ENCODE data around the gene IMPA2.
A peak's percentile ranks its signal among the peaks of the same experiment; 100 is the strongest.
"Not testable (repeated sequence)": the region's sequence is repeated elsewhere in the genome, so short reads cannot be mapped to it uniquely, and the experiment has no call there.

IMPA2 gene

DNA sequence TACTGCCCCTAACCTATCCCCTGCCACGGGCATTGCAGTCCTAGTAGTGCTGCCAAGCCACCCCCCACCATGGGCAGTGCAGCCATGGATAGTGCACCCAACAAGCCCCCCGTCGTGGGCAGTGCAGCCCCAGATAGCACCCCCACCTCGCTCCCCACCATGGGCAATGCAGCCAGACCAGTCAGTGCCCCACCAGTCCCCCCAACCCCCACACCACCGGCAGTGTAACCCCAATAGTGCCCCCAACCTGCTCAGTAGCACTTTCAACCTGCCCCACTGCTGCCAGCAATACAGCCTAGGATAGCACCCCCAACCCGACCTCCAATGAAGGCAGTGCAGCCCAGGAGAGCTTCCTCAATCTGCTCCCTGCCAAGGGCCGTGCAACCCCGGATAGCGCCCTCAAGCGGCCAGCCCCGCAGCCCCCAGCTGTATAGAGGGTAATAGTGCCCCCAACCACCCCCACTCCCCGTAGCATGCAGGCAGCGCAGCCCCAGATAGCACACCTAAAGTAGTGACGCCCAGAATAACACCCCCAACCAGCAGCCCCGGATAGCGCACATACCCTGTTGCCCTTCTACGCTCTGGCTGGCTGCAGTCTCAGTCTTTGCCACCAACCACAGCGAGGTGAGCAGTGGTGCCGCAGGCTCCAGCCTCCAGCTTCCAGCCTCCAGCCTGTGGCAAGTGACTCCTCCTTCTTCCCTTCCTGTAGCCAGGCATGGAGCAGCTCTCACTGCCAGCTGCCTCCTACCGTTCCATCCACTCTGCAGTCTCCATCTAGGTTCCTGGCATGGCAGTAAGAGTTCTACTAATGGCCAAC is 66.9 kb downstream of the IMPA2 start:
- DNase-seq (ENCODE audit: low spot score) = no peak
- no peak for FAIRE-seq

DNA sequence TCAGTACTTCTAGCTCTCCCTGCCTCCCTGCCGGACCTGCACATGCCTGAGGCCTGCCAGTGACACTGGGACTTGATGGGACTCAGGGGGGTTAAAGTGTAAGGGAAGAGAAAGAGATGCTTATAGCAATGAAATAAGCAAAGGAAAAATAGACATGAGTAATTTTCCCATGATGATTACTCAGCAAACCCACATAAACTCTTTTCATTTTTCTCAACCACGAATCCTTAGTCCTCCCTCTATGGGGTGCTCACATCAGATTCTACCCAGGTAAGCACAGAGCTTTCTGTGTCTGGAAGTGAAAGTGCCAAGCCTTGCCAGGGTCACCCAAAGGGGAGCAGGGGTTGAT is 67.5 kb downstream of the IMPA2 start:
- FAIRE-seq = peak; percentile 79
- peak; percentile 64 for DNase-seq (ENCODE audit: low spot score)

DNA sequence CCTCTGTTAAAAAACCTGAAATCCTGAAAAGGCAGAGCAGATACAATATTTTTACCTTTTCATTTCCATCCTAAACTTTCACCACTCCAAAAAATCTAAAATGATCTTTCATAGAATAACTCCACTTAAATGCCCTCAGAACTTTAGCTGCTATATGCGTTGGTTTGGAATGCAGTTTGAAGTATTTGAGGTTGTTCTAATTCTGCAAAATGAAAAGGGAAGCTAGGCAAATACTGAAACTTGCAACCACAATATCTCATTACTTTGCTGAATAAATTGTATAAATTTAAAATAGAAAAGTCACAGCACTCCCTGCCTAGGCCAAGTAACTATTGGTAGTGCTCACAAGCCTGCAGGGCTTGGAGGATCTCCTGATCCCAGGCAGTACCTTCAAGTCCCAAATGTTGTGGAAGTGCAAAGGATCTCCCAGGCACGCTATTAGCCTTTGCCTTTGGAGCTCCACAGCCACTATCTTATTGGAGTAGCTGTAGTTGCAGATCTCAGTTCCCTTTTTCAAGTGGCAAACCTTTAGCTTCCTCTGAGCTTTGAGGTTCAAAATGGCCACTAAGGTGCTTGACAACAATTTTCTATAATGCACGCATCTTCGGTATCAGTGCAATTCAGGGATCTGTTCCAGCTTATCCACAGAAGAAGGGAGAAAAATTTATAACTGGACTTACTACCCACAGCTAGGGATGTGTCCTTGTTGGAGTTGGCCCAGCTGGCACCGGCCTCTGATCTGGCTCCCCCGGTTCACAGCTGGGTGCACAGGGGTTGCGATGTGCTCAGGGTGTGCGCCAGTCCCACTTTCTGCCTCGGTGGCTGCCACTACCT is 68.9 kb downstream of the IMPA2 start:
- FAIRE-seq = no peak
- no peak for DNase-seq (ENCODE audit: low spot score)

DNA sequence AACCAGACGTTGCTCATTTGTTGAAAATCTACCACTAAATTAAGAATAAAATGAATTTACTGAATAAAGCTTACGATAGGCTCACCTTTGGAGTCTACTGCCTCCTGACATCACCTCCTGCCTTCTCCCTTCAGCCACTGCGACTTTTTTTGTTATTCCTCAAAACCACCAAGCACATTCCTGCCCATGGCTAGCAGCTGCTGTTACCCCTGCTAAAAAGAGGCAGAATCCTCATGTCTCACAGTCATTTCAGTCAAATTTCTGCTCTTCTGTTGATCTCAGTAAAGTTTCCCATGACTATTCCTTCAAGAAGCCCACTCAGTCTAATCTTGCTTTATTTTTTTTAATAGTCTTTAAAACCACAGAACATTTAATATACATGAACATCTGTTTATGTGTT is 71.6 kb downstream of the IMPA2 start:
- FAIRE-seq = no peak
- DNase-seq (ENCODE audit: low spot score) = no peak

DNA sequence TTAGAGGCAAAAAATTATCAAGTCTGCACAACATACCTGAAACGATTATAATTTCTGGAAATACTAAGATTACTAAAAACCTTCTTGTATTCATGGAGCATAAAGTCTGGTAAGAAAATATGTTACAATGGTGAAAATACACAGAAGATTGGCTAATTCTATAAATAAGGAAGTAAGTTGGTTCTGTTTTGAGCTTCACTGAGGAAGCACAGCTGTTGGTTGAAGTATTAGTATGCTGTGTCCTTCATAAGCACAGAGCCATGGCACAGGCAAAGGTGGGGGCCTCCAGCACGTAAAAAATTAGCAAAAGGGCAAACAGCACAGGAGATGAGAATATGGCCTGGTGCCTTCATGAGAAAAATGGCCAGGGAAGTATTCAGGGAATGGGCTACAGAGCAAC is 72.0 kb downstream of the IMPA2 start:
- DNase-seq (ENCODE audit: low spot score) = no peak
- no peak for FAIRE-seq

DNA sequence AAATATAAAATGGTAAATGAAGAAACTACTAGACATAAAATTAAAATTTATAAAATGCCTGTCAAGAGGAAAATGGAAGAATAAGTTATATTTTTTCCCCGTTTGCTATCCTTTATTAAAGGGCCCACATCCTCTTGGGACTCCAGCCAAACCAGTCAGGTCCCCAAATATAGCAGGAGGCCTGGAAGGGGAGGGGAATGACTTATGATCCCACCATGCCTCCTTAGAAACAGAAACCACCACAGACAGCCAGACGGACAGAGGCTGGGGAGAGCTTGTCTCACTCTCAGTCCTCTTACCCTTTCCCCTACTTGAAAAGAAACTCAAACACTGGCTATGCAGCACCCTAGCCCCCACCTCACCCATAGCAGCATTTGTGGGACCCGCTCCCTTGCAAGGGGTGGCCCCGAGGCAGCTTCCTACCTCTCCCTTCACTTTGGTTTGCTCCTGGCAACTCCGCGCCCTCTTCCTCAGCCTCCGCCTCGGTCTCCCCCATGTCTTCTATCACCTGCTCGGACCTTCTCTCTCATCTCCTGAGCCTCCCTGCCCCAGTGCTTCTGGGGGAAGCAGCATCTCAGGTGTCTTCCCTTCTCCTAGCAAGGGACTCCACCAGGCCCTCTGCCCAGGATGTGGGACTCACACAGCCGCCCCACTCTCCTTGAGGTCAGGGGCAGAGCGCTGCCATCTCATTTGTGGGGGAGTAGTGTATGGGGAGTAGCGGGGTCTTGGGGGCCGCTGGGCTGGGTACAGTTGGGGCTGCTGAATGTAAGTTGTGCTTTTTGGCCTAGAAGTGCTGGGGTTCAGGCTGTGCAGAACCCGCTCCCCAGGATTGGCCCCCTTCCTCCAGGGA is 75.0 kb downstream of the IMPA2 start:
- no peak for FAIRE-seq
- no peak for DNase-seq (ENCODE audit: low spot score)

DNA sequence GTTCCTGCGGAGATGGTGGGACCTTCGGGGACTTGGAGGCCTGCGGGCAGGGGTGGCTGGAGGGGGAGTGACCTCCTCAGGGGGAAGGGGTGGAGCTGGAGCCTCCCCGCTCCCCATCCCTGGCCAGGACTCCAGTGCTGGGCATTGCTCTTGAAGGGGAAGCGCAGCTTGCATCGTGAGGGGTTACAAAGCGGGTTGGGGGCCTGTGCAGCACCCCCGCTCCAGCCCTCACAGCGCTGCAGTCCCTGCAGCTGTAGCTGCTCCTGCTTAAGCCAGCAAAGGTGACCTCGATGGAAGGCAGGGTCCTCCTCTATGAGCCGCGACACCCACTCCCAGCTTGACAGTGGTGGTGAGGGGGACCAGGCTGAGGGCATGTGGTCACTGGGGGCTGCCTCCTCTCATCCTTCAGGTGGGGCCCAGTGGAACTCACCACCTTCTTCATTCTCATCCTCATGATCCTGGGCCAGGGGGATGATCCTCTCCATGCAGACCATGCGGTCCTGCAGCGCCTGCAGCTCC is 75.6 kb downstream of the IMPA2 start:
- DNase-seq (ENCODE audit: low spot score) (no peak), FAIRE-seq (no peak)

DNA sequence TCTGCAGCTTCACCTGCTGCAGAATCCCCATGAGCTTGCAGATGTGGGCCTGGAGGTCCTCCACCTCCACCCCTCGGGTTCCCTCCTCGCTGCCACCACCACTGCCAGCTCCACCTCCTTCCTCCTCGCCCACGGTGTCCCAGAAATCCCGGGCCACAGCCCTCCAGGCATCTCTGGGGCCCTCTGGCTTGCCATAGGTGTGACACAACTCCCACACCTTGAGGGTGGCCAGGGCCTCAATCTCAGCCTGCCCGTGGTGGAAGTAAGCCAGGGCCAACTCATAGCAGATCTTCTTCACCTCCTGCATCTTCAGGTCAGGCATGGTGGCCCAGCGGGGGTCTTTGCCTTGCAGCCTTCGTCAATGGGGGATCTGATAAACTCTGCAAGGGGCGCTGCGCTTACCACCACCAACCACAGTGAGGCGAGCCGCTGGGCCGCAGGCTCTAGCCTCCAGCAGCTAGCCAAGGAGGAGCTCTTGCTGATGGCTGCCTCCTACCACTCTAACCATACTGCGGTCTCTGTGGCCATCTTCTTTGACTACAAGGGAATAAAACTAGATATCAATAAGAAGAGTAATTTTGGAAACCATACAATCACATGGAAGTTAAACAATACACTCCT is 76.2 kb downstream of the IMPA2 start:
- DNase-seq (ENCODE audit: low spot score) (no peak), FAIRE-seq (no peak)

DNA sequence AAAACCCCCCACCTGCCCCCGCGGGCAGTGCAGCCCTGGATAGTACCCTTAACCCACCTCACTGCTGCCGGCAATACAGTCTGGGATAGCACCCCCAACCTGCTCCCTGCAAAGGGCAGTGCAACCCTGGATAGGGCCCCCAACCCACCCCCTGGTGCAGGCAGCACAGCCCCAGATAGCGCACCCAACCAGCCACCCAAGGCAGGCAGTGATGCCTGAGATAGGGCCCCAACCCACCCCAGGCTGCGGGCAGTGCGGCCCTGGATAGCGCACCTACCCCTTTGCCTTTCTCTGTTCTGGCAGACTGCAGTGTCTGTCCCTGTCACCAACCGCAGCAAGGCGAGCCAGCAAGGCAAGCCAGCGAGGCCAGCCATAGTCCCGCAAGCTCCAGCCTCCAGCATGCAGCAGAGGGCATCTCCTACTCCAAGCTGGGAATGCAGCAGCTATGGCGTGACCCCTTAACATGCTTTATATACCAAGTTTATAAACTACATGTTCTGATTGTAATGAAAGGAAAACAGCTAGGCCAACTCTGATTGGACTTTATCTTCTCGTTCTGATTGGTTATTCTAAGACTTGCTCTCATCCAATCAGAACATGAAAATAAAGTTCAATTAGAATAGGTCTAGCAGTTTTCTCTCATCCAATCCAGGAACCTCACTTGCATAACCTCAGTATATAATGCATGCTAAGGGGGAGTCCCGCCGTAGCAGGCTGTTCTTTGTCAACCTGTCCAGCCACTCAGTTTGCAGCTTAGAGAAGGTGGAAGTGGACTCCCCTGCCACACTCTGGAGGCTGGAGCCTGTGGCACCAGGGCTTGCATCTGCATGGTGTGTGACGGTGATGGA is 78.3 kb downstream of the IMPA2 start:
- DNase-seq (ENCODE audit: low spot score) (no peak), FAIRE-seq (no peak)

DNA sequence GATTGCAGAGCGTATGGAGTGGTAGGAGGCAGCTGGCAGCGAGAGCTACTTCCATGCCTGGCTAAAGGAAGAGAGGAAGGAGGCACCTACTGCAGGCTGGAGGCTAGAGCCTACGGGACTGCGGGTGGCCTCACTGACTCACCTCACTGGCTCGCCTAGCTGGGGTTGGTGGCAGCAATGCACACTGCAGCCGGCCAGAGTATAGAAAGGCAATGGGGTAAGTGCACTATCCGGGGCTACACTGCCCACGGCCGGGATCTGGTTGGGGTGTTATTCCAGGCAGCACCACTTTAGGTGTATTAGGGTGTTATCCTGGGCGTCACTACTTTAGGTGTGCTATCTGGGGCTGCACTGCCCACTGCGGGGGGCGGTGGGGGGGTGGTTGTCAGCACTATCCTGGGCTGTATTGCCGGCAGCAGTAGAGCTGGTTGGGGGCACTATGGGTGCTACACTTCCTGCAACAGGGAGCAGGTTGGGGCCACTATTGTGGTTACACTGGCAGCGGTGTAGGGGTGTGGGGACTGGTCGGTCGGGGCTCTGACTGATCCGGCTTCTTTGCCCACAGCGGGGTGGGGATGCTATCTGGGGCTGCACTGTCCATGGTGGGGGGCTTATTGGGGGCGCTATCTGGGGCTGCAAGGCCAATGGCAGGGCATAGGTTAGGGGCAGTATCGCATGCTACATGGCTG is 79.0 kb downstream of the IMPA2 start:
- FAIRE-seq = no peak

DNA sequence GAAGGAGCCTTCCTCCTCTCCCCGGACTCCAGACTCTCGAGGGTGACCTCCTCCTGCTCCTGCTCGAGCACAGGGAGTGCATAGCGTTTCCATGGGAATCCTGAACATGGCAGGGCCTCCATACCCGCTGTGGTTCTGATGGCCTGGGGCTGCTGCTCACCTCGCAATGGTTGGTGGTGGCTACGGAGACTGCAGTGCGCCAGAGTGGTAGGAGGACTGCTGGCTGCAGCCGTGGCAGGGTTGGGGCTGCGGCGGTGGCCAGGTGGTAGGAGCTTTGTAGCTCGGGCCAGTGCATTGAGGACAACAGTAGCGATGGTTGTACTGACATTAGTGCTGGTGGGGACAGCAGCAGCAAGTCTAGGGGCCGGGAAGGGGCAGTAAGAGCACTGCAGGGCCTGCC is 80.4 kb downstream of the IMPA2 start:
- DNase-seq (ENCODE audit: low spot score) = no peak
- no peak for FAIRE-seq

More for the DNA sequence above, 79.0 kb downstream of the IMPA2 start:
- peak; percentile 21 for DNase-seq (ENCODE audit: low spot score)

DNA sequence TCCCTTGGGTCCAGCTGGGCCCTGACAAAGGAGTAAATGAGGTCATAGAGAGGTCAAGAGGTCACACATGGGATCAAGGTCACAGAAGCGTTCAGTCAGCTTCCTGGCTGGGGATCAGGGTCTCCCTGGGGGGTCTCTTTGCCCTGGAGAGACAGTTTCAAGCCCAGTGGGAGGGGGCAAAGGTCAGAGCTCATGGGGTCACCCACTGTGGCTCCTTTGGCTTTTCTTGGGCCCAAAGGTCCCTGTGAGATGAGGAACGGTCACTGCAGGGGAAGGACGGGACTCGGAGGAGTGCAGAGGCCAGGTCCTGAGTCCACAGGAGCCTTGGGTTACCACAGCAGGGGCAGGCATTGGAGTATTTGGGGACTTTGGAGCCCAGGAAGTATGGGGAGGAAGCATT is 81.7 kb downstream of the IMPA2 start:
- no peak for DNase-seq (ENCODE audit: low spot score)
- no peak for FAIRE-seq

DNA sequence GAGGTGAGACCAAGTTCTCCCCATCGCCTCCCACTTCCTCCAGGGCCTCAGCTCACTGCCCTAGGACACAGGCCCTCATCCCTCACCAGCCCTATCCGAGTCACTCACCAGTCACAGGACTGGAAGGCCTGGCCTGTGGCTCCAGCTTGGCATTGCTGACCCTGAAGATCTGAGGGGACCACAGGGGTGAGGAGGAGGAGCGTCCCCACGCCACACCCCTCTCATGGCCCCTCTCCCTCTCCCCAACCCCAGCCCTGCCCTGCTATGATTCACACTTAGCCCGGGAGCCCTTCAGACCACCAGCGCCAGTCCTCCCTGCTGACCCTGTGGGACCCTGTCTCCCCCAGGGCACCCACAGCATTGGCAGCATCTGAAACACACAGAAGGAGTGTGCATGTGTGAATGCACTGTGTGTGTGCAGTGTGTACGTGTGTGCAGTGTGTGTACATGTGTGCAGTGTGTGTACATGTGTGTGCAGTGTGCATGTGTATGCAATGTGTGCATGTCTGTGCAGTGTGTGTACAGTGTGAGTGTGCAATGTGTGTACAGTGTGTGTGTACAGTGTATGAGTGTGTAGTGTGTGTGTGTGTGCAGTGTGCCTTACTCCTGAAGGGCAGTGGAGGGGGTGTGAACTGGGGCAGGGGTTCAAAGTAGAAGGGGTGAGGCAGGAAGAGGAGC is 82.9 kb downstream of the IMPA2 start:
- FAIRE-seq (no peak), DNase-seq (ENCODE audit: low spot score) (no peak)

DNA sequence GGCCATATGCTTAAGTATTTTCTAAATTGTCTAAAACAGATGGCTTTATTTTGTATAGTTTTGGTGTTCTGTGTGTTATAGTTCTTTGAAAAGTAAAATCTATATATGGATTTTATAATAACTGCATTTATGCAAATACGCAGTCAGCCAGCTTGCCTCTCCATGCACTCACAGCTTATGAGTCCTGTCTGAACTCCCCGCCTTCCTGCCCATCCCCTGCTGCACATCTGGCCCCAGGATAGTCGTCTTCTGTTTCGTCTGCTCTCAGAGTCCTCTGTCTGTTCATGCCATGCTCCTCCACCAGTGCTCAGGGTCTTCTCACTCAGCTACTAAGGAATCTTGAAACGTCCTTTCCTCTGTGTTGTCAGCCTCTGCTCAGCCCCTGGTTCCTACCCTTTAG is 84.1 kb downstream of the IMPA2 start:
- DNase-seq (ENCODE audit: low spot score) (no peak), FAIRE-seq (no peak)

DNA sequence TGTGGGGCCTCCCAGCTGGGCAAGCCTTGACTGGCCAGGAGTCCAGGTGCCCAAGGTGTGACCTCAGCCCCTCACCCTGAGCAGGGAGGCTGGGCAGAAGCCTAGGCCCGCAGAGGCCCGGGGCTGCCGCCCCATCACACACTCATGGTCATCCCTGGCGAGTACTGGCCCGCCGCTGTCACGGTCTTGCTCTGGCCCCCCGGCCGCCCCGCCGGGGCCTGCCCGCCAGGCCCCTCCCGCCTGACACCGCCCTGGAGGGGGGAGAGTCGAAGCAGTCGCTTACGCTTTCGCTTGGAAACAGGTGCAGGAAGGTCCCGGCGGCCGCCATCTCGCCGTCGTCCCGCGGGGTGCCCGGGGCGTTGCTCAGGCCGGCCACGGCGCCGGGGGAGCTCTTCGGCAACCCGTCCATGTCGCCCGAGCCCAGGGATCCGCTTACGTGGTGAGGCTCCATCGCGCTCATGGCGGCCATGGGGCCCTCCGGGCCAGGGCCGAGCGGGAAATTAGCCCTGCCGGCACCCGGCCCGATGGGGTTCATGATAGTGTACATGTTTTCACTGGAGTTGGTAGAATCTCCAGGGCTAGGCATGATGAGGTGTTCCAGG is 85.7 kb downstream of the IMPA2 start:
- DNase-seq (ENCODE audit: low spot score) (no peak), FAIRE-seq (no peak)

DNA sequence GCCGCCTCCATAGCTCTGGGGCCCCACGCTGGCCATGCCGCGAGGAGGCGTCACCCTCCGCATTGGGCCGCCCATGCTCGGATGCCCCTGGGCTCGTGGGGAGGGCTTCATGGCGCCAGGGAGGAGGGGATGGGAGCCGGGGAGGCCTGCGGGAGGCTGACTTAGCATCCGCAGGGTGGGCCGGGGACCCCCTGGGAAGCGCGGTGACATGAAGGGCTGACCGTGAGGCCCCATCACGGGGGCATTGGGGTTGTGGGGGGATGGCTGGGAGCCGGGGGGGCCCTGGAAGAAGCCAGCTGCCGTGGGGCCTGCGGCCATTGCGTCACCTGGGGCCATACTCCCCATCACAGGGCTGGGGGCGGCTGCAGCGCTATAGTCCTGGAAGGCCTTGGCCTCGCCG is 86.4 kb downstream of the IMPA2 start:
- no peak for FAIRE-seq
- no peak for DNase-seq (ENCODE audit: low spot score)

DNA sequence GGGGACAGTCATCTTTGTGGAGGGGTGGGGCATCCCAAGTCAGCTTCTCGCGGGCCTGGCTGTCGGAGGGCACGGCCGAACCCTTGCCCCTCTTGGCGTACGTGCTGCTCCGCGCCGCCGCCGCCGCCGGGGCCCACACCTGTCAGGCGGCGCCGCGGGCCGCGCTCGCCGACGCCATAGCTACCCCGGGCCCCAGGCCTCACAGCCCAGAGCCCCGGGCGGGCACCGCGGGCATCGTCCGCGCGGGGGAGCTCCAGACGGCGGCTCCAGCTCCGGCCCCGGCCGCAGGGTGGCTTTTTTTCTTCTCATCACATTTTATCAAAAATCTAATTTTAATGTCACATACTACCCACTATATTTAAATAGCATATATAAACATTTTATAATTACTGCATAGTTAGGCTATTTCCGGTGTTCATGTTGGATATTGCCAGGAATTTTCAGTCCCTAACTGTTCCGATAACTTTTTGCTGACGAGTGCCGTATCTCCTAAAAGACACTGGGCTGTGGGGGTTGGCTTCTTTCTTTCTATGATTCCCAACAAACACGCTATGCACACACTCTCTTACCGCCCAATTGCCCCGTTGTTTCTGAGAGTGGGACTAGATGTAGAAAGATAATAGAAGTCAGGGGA is 87.1 kb downstream of the IMPA2 start:
- DNase-seq (ENCODE audit: low spot score); FAIRE-seq: not testable (repeated sequence)

DNA sequence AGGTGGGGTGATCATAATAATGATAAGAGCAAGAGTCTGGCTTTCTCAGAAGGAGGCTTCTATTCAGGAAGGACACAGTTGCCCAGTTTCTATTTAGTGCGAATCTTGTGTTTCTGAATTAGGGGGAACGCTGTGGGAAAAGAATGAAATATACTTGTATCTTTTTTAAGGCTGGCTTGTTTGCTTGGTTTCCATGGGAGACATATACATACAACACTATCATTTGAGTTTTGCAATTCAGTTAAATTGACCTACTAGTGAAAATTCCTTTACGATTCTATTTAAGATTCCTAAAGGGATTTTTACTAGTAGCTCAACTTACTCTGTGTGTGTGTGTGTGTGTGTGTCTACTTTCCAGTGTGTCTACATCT is 87.6 kb downstream of the IMPA2 start:
- no peak for FAIRE-seq
- DNase-seq (ENCODE audit: low spot score) = no peak
